HG02938 (cell line): Measurements from ENCODE around the gene IBA57.

Experiments used
- ATAC-seq: cut with Tn5 transposase; IDR thresholded peaks from one replicate; pipeline ENCODE4 v1.9.1; 2021; ENCODE audit warnings: mild to moderate bottlenecking, moderate library complexity; ENCODE audit not compliant: unreplicated experiment

Gene IBA57

DNA sequence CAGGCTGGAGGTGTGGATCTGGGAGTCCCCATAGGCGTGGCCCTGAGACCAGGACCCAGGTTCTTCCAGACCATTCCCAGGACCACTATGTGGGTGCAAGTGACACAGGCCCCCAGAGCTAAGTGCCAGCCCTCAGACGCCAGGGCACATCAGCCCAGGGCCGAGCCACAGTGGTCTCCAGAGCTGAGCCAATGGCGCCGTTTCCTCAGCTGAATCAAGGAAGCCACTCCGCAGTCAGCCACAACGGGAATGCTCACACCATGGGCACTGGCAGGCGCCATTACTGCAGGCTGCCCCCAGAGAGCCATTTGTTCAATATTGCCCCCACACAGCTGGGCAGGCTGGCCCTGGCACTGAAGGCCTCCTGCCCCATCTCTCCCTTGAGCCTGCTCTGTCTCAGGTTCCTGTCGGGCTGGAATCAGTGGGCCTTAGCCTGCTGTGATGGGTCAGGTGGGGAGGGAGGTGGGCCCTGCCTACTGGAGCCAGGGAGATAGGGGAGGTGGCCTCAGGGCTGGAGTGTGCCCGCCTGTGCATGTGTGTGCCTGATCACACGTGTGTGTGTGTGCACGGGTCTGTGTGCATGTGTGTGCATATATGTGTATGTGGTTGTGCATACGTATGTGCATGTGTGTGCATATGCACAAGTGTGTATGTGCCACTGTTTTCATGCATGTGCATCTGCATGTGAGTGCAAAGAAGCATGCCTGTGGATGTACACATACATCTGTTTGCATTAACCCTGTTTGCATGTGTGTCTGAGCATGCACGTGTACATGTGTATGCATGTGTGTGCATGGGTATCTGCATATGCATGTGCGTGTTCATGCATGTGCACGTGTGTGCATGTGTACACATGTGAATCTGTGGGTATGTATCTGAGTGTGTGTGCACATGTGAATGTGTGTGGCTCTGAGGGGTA is 9.7 kb upstream of the IBA57 start:
- ATAC-seq = no peak

DNA sequence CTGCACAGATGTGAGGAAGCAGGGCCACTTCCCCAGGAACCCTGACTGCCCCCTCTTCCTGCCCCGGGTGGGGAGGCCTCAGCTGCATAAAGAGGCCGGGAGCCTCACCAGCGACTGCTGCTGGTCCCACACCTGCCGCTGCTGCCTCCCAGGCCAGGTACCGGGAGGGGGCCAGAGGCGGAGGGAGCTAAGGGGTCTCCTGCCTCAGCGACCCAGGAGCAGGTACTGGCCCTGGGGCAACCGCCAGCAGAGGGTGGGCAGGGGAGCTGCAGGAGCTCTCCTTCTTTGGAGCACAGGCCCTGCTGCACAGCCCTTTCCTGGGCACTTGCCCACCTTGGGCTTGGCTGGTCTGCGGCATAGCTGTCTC is 9.1 kb upstream of the IBA57 start:
- no peak for ATAC-seq

DNA sequence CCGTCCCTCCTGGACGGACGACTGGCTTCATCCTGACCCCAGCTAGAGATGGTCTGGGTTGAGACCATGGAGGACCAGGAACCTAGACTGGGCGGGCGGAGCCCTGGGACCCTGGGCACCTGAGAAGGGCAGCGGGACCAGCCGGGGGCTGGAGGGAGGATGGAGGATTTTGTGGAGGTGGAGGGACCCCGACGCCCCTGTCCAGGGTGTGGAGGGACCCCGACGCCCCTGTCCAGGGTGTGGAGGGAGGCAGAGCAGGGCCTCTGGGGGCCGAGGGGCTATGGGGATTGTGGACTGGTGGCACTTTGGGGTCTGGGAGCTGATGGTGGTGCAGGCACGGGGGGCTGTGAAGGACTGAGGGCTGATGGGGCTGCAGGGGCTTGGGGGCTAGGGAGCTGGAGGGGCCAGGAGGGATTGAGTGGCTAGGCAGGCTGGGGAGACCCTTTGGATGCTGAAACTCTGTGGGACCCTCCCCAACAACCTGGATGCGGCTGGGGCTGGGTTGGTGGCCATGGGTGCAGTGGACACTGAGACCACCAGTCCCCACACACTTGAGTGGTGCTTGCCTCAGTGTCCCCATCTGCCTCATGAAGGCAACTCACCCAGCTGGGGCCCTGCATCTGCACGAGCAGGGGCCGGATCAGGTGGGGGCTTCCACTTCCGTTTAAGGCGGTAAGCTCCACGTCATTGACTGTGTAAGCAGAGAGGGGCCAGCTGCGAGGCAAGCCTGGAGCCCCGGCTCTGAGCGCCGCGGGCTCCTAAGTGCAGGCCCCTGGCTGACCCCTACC is 8.5 kb upstream of the IBA57 start:
- ATAC-seq = no peak

DNA sequence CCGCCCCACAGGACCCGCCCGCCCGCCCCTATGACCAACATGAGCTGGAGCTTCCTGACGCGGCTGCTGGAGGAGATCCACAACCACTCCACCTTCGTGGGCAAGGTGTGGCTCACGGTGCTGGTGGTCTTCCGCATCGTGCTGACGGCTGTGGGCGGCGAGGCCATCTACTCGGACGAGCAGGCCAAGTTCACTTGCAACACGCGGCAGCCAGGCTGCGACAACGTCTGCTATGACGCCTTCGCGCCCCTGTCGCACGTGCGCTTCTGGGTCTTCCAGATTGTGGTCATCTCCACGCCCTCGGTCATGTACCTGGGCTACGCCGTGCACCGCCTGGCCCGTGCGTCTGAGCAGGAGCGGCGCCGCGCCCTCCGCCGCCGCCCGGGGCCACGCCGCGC is 7.9 kb upstream of the IBA57 start:
- ATAC-seq = no peak

DNA sequence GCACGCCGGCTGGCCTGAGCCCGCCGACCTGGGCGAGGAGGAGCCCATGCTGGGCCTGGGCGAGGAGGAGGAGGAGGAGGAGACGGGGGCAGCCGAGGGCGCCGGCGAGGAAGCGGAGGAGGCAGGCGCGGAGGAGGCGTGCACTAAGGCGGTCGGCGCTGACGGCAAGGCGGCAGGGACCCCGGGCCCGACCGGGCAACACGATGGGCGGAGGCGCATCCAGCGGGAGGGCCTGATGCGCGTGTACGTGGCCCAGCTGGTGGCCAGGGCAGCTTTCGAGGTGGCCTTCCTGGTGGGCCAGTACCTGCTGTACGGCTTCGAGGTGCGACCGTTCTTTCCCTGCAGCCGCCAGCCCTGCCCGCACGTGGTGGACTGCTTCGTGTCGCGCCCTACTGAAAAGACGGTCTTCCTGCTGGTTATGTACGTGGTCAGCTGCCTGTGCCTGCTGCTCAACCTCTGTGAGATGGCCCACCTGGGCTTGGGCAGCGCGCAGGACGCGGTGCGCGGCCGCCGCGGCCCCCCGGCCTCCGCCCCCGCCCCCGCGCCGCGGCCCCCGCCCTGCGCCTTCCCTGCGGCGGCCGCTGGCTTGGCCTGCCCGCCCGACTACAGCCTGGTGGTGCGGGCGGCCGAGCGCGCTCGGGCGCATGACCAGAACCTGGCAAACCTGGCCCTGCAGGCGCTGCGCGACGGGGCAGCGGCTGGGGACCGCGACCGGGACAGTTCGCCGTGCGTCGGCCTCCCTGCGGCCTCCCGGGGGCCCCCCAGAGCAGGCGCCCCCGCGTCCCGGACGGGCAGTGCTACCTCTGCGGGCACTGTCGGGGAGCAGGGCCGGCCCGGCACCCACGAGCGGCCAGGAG is 7.2 kb upstream of the IBA57 start:
- no peak for ATAC-seq

DNA sequence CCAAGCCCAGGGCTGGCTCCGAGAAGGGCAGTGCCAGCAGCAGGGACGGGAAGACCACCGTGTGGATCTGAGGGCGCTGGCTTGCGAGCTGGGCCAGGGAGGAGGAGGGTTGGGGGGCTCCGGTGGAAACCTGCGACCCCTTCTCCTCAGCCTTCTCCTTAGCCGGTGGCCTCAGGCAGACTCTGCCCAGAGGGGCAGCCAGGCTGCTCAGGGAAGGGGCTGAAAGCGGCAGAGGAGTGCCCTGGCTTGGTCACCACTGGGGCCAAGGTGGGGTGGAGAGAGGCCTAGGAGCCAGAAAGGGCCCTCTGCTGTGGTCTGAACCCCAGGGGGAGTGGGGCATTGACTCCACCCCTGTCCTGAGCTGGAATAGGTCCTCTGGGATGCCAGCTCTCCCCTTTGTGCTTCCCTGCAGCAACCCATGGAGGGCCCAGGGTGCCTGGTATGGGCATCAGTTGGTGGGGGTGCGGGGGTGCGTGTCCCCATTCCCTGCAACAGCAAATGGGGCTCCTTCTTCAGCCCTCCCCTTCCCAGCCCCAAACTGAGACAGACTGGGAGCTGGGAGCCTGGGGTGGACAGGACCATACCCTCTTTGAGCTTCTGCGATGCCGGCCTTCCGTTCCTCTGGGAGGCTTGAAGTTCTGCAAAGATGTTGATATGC is 6.5 kb upstream of the IBA57 start:
- no peak for ATAC-seq

DNA sequence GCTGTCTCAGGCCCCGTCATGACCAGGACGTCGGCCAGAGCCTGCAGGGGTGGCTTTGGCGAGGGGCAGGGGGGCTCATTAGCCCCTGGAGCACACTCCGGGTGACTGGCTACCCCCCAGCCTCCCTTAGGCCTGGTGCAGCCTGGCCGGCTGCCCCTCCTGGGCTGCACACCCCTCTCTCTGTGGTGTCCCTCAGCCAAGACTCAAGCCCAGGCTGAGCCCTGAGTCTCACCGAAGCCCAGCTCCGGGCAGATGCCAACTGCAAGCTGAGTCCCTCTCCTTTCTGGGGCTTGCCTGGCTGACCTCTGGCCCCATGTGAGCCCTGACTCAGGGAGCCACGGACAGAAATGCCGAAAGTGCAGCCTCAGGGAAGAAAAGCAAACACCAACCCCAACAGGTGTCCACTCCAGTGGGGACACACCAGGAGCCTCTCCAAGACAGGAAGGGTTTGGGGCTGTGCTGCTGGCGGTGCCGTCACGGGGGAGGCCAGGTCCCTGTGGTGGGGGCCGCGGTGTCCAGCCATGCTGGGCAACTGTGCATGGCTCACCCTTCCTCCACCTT is 5.3 kb upstream of the IBA57 start:
- no peak for ATAC-seq

DNA sequence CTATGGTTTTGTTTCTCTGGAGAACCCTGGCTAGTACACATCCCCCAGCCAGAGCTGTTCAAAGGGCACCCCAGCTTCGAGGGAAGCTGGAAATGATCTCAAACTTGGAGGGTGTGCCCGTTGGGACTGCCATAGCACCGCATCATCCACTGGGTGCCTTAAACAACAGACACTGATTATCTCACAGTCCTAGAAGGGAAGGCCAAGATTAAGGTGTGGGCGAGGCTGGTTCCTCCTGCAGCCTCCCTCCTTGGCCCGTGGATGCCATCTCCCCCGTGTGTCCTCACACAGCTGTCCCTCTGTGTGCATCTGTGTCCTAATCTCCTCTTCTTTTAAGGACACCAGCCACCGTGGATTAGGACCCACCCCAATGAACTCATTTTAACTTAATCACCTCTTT is 4.2 kb upstream of the IBA57 start:
- ATAC-seq = no peak

DNA sequence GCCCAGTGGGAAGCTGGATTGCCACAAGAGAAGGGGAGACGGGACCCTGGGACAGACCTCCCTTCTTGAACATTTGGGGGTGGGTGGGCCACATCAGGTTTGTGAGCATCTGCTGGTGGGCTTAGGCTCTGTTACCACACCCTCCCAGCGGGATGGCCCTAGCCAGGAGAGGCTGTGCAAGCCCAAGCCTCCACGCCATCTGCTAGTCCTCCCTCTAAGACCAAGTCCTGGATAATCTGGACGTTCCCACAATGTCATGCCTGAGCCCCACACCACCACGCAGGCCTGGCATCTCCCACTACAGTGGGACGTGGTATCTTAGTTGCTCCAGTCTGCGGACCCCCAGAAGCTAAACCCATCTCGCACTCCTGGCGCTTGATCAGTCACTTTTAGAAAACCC is 3.7 kb upstream of the IBA57 start:
- ATAC-seq = no peak

DNA sequence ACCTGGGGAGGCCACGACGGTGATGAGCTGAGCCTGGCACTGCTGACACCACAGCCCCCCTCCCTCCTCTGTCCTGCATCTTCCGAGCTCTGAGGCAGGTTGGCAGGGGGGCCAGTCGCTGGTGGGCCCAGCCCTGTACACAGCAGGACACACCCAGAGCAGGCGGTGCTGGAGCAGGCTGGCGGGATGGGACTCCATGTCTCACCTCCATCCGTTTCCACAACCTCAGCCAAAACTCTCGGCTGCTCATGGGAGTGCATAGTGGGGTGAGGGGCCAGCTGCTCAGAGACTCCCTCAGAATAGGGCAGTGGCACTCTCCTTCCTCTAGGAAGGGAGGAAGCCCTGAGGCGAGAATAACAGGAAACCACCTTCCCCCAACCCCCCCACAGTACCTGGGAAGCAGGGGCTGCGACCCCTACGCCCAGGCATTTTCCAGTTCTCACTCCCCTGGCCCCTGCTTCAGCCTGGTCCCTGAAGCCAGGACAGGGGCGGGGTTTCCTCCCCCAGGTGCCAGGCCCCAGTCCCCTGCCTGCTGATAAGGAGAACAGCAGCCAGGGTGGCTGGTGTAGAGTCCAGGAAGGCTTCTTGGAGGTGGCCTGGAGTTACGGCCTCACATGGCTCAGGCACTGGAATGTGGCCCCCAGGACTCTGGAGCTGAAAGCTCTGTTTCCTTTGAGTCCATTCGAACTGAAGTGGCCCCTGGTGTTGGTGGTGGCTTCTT is 3.2 kb upstream of the IBA57 start:
- no peak for ATAC-seq

DNA sequence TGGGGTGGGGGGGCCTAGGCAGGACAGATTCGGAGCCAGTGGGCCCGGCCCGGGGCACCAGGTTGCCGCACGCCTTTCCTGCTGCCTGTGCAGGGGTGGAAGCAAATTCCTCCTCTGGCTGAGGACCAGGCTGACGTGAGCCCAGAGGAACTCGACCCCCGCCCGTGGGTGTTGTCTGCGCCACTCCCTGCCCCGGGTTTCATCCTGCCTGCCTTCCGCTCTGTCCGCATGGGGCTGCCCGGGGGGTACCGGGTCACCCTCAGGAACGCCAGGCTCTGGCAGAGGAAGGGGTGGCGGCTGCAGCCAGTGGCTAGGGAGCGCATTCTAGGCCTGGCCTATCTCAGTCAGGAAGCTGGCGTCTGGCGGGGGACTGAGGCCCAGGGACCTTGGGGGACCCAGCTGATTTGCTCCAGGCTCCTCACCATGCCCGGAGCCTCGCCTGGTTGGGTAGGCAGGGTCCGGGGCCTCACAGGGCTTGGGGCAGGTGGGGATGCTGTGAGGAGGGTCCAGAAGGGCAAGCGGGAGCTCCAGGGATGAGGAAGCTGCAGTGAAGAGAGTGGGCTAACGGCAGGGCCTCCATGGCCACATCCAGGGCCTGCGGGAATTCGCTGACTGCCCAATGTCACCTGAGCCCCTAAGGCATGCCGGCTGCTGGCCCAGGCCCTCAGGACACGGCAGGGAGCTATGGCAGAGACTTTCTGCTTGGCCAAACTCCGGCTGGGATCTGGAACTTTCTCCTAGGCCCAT is 2.4 kb upstream of the IBA57 start:
- no peak for ATAC-seq

DNA sequence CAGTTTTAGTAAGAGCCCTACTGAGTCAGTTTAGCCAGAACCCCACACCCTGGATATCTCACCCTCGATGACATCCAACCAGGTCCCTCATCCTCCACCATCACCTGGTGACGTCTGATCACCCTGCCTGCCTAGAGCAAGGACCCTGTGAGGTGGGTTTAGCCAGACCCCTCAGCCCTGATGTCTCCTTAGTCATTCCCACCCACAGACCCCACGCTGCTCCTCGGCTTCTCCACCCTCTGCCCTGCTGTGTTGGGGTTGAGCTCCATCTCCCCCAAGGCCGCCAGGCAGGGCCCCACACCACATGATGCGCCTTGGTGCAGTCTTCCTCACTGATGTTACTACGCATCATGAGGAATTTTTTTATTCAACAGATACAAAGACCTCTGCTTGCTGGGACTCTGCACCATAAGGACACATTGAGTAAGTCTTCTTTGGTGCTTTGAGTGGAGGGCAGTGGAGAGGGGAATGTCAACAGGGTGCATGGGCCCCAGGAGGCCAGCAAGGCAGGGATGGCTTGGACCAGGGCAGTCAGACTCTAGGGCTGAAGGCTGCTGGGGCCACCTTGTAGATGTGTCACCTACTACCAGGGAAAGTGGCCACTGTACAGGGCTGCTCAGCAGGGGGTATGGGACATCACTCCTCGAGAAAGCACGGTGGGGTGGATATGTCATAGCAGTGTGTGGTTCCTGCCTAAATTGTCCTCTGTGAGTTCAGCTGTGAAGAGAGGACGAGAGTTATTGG is 1.7 kb upstream of the IBA57 start:
- no peak for ATAC-seq

DNA sequence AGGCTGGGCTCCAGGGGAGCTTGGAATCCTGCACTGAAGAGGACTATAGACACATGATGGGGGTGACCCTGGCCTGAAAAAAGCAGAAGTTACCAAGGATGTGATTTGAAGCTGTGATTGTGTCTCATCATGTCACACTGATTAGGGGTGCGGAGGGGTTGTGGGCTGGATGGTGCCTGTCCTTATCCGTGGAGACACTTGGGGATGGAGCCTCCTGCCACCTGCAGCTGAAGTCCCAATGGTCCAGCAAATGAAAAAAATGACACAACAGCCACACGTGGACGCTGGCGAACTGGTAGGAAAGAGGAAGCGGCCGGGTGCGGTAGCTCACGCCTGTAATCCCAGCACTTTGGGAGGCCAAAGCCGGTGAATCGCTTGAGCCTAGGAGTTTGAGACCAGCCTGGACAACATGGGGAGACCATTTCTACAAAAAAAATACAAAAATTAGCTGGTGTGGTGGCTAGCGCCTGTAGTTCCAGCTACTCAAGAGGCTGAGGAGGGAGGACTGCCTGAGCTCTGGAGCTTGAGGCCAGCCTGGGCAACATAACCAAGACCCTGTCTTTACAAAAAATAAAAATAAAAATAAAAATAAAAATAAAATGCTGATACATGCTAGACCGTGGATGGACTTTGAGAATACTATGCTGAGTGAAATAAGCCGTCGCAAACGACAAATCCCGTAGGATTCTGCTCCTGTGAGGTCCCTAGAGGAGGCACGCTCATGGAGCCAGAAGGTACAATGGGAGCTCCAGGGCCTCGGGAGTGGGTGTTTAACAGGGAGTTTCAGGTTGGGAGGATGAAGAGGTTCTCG is 838 bp upstream of the IBA57 start:
- ATAC-seq = peak; percentile 2

DNA sequence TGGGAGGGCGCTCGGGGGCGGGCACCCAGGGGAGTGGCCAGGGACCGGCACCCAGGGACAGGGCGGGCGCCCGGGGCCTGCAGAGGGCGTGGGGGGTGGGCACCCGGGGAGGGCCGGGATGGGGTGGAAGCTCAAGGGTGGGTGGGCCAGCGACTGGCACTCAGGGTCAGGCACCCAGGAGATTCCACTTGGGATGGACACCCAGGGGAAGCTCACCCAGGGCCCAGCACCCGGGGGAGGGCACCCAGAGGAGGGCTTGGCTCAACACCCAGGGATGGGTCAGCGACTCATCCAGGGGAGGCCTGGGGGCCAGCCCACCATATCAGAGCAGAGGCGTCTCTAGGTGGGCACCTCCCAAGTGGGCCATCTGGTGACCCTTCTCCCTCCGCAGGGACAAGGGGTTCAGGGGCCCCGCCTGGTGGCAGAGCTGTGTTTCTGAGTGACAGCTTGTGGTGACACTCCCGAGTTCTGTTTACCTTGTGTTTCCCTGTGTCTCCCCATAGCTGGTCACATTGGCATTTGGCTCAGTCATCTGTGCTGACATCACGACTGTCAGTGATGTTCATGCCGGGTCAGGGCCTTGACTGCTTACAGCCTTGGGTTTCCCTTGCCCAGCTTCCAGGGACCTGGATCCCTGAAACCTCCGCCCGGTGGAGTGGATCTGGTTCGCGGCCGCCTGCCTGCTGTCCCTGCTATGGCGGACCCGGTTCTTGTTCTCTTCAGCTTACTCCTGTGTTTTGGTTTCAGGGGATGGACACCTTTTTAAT is 749 bp downstream of the IBA57 start:
- peak; percentile 20 for ATAC-seq

DNA sequence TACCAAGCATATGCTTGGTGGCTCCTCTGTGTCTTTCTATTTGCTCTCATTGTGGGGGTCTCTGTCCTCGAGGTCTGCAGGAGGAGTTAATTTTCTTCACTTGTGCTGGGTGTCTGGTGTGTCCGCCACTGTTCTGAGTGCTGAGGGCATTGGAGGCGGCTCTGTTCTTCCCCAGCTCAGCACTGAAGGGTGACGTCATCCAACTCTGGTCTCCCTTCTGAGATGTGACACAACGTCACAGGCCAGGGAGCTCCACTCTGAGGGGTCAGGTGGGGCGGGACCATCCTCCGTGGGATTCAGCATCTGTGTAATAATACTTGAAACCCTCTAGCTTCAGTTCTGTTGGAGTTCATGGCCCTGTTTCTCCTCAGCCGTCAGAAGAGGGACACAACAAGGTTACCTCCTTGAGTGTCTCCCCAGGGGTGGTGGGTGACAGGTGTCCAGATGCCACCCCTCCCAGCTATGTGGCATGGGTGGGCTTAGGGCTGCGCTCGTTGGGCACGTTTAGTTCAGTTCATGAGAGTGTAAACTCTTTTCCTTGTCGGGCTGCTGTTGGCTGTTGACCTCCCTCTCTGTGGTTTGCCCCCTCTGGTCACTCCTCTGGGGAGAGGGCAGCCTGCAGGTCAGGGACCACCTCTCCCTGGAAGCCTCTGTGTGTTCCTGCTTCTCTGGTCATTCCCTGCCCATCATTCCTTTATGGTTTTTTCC is 3.1 kb downstream of the IBA57 start:
- ATAC-seq = no peak

DNA sequence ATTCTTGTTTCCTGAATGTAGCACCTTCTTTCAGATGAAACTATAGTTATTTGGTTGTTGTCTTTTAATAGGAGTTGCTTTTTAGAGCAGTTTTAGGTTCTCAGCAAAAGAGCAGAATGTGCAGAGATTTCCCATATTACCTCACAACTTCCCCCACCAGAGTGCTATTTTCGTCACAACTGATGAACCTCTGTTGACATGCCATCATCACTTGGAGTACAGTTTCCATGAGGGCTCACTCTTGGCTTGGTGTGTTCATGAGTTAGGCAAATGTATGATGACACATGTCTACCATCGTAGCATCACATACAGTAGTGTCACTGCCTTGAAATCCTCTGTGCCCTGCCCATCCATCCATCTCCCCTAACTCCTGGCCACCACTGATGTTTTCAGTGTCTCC is 3.7 kb downstream of the IBA57 start:
- no peak for ATAC-seq
